GM18907 (cell line): Measurements from ENCODE around the gene ZBTB12.
A peak's percentile ranks its signal among the peaks of the same experiment; 100 is the strongest.

Experiments used
- ATAC-seq: cut with Tn5 transposase; IDR thresholded peaks from one replicate; pipeline ENCODE4 v1.9.1; 2021; ENCODE audit warnings: mild to moderate bottlenecking, moderate library complexity; ENCODE audit not compliant: unreplicated experiment

ZBTB12 gene

GRCh38 chr6:31897612-31898382 is 4.1 kb downstream of the ZBTB12 start, which contains the start of gene EHMT2:
Gene EHMT2, minus strand, starts transcription at chr6:31897698. Its CDS starts 21 bp downstream, at chr6:31897677.
- peak; percentile 51 for ATAC-seq

DNA sequence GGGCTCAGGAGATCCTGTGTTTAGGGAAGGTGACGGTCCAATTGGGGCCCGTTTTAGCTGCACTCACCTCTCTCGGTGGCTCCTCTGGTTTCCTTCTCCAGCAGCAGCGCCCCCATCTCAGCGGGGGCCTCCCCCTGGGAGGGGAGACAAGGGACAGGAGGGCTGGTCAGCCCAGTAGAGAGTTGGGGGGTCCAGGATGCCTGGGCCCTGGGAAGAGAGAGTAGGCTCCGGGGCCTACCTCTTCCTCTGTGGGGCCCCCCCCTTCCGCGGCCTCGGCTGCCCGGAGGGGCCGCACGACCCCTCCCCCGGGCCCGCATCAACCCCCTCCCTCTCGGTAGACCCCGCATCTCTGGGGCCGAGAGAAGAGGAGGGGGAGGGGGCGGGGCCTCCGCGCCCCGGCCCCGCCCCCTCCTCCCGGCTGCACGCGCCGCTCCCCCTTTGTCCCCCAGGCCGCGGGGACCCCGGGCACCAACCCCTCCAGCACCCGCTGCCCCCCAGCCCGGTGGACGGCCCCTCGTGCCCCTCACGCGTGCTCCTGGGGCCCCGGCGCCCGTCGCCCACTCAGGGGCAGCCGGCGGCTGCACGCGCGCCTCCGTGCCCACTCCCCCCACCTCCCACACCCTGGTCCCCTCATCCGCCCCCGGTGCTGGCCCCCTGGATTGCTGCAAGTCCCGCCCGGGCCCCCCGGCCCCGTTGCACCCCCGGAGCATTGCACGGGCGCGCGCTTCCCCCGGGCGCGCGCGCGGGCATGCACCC is 4.9 kb downstream of the ZBTB12 start:
- ATAC-seq, result no peak

GRCh38 chr6:31896493-31896855 is 5.4 kb downstream of the ZBTB12 start:
- no peak for ATAC-seq

DNA sequence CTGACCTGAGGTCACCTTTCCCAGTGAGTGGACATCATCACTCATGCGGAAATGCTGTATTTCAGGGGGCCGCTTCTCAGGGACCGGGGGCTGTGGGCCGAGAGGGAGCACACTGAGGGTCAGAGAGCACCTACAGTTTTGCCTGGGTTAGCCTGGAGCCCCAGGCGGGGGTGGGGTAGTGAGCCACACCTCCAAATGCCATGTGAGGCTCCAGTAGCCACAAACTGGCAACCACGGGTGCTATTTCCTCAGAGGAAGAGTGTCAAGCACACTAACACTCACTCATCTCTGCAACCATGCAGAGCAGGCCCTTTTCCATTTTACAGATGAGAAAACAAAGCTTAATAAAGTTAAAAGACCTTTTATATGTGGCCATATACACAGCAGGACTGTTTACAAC is 9.1 kb downstream of the ZBTB12 start:
- no peak for ATAC-seq

GRCh38 chr6:31889331-31889972 is 12.4 kb downstream of the ZBTB12 start:
- no peak for ATAC-seq

- no peak for ATAC-seq
Measured at GRCh38 chr6:31888276-31889258, 13.3 kb downstream of the ZBTB12 start.

DNA sequence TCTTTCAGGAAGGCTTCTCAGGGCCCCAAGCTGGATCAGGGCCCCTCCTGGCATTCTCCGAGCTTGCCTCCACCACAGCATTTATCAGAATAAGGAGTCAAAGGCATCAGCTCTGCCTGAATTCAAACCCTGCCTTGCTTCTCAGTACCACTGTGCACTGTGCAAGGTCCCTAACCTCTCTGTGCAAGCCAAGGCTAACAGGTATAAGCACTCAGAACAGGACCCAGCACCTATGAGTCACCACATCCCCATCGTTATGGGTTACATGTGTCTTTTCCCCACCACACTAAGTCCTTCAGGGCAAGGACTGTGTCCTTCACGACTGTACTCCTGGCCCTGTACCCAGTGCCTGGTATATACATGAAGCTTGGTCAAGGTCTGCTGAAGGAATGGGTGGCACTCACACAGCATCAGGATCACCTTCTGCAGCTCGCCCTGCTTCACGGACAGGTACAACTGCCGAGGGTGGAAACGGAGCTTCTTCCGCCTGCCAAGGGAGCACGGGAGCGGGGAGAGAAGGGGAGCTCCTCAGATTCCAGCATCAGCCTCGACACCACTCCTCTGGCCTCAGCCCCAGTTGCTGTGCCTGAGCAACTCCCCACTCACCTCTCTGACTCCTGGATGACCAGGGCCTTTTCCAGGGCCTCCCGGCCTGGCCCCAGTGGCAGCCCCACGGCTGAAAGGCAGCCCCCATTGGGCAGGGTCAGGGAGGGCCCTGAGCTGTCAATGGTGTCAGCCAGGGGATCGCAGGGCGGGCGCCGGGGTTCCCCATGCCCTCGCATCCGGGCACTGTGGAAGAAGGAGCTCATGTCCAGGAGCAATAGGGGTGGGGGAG is 14.5 kb downstream of the ZBTB12 start:
- ATAC-seq, result no peak

DNA sequence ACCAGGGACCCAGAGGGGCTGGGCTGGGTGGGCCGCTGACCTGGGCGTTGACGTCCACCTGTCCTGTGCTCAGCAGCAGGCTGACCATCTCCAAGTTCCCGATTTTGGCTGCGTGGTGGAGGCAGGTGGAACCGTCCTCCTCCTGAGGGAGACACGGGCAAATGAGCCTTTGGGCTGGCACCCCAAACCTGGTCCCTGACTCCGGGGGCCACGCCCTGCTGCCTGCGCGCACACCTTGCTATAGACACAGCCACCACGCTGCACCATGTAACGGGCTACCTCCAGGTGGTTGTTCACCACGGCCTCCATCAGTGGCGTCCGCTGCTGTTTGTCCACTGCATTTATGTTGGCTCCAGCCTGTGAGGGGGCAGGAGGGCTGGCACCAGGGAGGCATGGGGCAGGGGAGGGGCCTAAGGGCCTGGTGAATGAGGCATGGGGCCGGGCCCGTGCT is 15.3 kb downstream of the ZBTB12 start:
- no peak for ATAC-seq

DNA sequence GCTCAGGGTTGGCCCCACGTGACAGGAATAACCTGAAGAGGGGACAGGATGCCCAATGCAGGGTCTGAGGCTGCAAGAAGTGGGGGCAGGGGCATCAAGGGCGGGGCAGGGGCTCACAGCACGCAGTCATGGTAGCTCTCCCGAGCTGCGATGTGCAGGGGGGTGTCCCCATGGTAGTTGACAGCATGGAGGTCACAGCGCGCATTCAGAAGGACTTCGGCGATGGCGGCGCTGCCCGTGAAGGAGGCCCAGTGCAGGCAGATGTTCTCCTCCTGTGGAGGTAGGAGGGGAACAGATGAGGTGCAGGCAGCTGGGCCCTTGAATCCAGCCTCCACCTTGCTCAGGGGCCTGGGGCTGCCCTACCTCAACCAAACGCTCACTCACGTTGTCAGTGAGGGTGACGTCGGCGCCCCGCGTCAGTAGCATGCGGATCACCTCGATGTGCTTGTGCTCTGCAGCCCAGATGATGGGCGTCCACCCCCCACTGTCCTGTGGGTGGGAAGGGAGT is 17.3 kb downstream of the ZBTB12 start:
- no peak for ATAC-seq

- ATAC-seq, result no peak
Measured at GRCh38 chr6:31883676-31884075, 18.2 kb downstream of the ZBTB12 start.

DNA sequence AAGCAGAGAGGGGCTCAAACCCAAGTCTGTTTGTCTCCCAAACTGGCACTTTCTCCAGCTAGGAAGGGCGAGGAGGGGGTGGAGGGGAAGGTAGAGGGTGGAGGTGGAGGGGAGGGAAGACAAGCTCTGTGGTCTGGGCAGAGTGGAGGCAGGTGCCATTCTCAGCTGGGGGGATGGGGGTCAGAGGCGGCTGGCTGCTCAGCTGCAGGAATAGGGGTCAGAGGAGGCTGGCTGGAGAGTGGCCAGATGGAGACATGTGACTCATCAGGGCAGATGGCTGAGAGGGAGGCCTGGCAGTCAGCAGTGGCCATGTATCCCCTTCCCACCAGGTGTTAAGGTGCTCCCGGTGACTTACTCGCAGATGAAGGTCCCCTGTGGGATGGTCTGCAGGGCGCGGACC is 19.5 kb downstream of the ZBTB12 start:
- ATAC-seq, result no peak

DNA sequence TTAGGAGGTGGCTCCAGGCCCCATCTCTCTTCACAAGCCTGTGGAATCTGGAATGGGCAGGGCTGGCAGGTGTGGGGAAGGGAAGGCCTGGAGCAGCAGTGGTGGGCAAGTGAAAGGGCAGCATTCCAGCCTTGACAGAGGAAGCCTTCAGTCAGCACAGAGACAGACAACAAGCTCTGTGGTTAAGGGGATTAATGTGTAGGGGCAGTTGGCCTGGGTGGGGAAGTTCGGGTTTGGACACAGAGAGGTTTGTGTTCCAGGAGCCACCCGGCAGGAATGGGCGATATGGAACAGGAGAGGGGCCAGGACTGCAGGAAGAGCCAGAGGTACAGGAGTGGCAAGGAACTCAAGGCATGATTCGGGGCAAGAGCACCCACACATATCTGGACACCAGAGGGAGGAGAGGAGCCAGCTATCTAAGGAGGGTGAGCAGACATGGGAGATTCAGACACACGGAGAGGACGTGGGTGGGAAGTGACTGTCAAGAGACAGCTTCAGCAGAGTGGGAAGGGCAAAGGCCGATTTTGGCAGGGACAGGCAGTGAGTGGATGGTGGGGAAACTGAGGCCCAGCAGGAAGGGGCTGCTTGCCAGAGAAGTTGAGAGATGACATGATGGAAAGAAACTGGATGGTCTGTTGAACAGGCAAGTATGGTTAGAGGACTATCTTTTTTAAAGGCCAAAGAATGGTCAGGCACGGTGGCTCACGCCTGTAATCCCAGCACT is 20.6 kb downstream of the ZBTB12 start:
- ATAC-seq, result no peak

GRCh38 chr6:31880616-31881015 is 21.3 kb downstream of the ZBTB12 start:
- ATAC-seq, result no peak

DNA sequence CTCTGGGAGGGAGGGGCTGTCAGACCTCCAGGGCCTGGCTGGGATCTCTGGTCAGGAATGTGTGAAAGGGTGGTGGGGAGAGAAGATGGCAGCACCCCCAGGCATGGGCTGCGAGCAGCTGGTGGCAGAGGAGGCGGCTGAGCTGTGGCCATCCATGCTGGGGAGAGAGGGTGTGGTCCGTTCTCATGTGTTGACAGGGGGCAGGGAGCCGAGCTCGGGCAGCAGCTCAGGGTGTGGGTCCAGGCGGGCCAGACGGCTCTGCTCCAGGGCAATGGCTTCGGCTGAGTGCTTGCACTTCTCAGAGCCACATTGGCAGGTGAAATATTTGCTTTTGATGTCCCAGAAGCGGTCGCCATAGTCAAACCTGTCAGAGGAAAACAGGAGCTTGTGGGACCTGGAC is 22.0 kb downstream of the ZBTB12 start:
- ATAC-seq, result no peak

DNA sequence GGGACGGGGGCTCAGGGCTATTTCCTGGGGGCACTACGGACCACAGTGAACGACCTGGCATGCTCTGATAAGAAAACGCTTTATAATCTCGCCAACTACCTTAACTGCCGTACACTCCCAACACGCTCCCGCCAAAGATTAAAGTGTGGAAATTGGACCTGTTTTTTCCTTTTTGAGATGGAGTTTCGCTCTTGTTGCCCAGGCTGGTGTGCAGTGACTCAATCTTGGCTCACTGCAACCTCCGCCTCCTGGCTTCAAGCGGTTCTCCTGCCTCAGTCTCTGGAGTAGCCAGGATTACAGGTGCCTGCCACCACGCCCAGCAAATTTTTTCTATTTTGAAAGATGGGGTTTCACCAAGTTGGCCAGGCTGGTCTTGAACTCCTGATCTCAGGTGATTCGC is 22.7 kb downstream of the ZBTB12 start:
- ATAC-seq, result no peak

GRCh38 chr6:31878726-31879125 is 23.2 kb downstream of the ZBTB12 start, which contains the start of gene SLC44A4:
Gene SLC44A4, minus strand, starts transcription at chr6:31878997. Its CDS starts 17 bp downstream, at chr6:31878980.
- no peak for ATAC-seq

DNA sequence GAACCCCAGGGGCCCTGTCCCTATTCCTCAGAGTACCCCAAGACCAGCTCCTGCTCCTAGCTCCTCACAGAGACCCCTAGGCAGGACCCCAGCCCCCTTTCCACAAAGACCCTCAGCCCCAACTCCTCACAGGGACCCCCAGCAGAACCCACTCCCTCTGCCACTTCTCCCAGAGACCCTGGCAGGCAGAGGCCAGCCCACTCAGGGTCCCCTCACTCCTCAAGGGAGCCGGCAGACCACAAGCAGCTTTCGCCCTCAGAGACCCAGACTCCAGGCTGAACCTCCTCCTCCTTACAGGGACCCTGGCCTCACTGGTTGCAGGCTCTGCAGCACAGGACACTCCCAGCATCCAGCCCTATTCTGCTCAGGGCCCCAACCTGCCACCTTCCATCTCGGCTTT is 23.7 kb downstream of the ZBTB12 start:
- no peak for ATAC-seq

DNA sequence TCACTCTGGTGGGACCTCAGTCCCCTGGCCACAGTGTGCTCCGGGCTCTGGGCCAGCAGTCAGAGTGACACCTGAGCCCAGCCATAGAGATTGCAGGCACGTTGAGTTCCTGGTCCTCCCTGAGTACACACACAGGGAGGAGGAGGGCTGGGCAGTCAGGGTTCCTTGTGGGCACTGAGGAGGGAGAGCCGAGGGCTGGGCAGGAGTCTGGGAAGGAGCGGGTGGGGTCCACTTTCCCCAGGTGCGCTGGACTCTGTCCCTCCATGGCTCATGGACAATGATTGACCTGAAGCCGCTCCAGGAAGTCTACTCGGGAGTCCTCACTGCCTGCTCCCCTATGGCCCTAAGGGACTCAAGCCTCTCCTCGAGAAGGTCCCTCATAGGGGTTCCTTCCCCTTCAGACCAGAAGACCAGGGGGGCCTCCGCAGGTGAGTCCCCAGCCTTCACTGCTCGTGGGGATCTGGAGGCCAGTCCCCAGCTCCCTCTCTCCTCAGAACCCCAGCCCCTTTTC is 24.2 kb downstream of the ZBTB12 start:
- no peak for ATAC-seq
